Fibroblast of villous mesenchyme (primary cell): ENCODE results near the gene FGF1. TPM values are rescaled to one million over a fixed set of nuclear protein-coding genes. Genes with fewer than 3 reads are reported as not detected.

Experiments
- DNase-seq: peaks from one replicate; pipeline ENCODE4 v3.0.0-alpha.2; 2010; ENCODE audit warnings: low read depth
- H3K4me3 ChIP-seq: 2 replicates; pipeline ENCODE4 v1.5.1; 2011; ENCODE audit warnings: low read depth, mild to moderate bottlenecking, low read length
- total RNA-seq: library from RNA; depleted of rRNA; stranded (reverse); fragments of >200 nt; gene quantifications from 2 replicates; pipeline ENCODE4 v1.2.3, GENCODE V29; 2012
- TF ChIP-seq, protein P1 (sequence below): IDR thresholded peaks from 2 replicates; pipeline ENCODE4 v1.5.1; 2012; ENCODE audit warnings: low read depth, mild to moderate bottlenecking, low read length; ENCODE audit not compliant: insufficient read depth

FGF1 gene
- total RNA-seq, 1 donor, result 16.0 TPM

DNA sequence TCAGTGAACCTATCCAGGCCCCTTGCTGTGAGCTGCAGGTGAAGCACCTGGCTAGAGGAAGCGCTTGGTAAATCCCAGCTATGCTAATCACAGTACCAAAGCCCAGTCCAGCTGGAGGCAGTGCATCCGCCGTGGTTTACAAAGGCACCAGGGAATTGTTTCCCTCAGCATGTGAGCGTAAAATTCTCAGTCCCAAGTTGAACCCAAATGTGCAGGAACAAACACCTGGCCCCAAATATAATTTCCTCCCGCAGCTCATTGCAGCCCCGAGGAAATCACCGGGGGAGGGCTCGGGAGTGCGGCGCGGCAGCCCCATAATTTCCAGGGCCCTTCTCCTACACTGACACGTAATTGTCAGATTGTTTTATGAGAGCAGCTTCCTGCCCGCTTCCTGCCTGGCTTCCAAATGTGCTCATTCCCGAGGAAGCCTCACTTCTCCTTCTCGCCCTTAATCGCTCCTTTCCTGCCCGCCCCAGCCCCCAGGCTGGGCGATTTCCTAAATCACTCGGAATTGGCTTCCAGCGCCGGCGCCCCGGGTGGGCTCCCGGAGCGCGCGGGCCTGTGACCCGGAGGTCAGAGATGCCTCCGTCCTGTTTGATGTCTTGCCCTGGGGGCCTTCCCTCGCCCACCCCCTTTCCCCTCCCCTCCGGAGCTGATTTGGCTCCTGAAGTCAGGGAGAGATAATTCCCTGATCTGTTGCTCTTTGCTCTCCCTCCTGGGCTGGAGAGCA is 134.4 kb downstream of the FGF1 start:
- peak overlapping the region; percentile 43 for H3K4me3 ChIP-seq
- peak; percentile 30 for DNase-seq
- TF ChIP-seq, protein P1, sequence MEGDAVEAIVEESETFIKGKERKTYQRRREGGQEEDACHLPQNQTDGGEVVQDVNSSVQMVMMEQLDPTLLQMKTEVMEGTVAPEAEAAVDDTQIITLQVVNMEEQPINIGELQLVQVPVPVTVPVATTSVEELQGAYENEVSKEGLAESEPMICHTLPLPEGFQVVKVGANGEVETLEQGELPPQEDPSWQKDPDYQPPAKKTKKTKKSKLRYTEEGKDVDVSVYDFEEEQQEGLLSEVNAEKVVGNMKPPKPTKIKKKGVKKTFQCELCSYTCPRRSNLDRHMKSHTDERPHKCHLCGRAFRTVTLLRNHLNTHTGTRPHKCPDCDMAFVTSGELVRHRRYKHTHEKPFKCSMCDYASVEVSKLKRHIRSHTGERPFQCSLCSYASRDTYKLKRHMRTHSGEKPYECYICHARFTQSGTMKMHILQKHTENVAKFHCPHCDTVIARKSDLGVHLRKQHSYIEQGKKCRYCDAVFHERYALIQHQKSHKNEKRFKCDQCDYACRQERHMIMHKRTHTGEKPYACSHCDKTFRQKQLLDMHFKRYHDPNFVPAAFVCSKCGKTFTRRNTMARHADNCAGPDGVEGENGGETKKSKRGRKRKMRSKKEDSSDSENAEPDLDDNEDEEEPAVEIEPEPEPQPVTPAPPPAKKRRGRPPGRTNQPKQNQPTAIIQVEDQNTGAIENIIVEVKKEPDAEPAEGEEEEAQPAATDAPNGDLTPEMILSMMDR, result no peak

GRCh38 chr5:142550471-142550870 is 135.4 kb downstream of the FGF1 start:
- TF ChIP-seq, protein P1, result no peak
- DNase-seq, result no peak
- no peak overlapping the region for H3K4me3 ChIP-seq

GRCh38 chr5:142549834-142550233 is 136.1 kb downstream of the FGF1 start:
- DNase-seq, result no peak
- no peak overlapping the region for H3K4me3 ChIP-seq
- TF ChIP-seq, protein P1, result no peak

DNA sequence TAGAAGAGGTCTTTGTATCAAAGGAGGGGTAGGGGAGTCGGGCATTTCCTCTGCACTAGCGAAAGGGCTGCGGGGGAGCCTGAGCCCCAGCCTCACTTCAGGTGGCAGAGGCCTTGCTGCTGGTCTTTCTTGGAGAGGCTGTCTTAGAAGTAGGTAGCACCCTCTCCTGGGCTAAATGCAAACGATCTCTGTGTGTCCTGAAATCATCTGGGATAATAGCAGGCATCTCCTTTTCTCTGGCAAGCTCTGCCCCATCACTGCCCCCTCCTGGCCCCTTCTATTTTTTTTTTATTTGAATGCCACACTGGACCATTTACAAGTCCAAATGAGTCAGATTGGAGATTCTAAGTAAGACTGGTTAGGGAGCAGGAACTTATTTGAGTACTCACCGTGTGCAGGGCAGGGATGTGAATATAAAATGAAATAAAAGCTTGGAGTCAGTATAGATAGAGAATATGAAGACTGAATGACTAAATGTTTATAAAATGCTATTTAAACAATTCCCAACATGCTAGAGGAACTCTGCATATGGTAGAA is 137.1 kb downstream of the FGF1 start:
- TF ChIP-seq, protein P1, result peak; percentile 89
- H3K4me3 ChIP-seq, result no peak overlapping the region
- peak; percentile 98 for DNase-seq

DNA sequence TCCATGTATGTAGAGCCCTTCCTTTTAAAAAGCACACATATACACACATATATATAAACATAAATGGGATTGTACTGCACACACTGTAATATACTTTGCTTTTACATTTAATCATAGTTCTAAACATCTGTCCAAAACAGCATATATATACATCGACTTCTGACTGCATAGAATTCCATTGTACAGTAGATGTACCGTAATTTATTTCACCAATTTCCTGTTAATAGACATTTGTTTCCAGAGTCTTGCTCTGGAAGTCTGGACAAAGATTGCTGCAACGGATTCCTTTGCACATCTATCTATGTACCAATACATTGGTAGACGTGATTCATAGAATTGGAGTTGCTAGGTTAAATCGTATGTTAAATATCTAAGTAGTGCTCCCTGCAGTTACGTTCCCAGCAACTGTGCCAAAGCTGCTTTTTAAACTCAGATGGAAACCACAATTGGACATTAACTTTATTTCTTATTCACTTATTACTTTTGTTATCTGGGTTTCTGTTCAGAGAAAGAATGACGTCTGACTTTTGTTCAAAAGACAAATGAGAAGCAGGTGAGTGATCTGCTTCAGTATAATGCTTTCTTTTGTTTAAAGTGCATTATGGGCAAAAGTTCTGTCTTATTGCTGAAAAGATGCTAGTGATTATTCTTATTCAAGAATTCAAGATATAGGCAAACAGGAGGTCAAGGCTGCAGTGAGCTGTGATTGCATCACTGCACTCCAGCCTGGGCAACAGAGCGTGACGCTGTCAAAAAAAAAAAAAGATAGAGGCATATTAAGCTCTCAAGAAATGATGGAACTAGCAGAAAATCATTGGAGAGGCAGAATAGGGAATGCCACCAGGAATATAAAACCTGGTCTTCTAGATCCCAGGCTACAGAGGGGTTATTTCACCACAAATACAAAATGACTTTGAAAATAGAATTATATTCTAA is 138.2 kb downstream of the FGF1 start:
- no peak for DNase-seq
- H3K4me3 ChIP-seq, result no peak overlapping the region
- TF ChIP-seq, protein P1, result no peak

DNA sequence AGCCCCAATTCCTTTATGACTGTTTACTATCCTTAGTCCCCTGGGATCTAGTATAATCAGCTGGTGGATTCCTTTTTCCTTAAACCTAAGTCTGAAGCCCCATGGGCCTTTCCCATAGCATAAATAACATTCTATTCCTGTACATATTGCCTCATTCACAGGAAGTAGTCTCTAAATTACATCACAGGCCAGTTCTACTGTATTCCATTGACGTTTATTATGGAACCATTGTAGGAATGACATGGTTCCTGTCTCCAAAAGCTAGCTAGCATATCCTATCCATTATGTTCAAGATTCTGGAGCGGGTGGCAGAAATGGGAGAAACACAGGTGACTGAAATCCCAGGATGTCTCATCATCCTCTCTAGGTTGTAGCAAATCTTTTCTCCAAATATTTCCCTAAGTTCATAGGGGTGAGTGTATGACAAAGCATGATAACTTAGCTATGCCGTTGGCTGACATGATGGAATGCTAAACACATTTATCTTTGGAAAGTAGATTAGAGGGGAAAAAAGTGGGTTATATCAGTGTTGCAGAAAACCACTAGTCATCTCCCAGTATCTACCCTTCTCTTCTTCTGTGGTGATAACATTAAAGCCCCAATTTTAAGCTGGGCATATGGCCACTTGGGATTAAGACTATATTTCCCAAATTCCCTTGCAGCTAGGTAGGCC is 140.1 kb downstream of the FGF1 start:
- TF ChIP-seq, protein P1, result no peak
- DNase-seq, result peak; percentile 94

More for the DNA sequence above, 140.1 kb downstream of the FGF1 start:
- H3K4me3 ChIP-seq, result no peak overlapping the region
